ENCODE results near the gene MAMDC4.
"Not testable (repeated sequence)": the region's sequence is repeated elsewhere in the genome, so short reads cannot be mapped to it uniquely, and the experiment has no call there.

MAMDC4 gene

GRCh38 chr9:136865041-136865767 is 13.1 kb downstream of the MAMDC4 start:
- FAIRE-seq (no peak), DNase-seq (ENCODE audit: insufficient read length) (peak; percentile 6)
- TF ChIP-seq POLR2A (IDR thresholded peaks at IDR 0.05; ENCODE audit: low read depth, low read length) (no peak), POLR2AphosphoS5 (IDR thresholded peaks at IDR 0.05; ENCODE audit: low read depth, low read length) (no peak), TAF1 (IDR thresholded peaks at IDR 0.05; ENCODE audit: borderline replicate concordance, low read depth, low read length) (no peak)

- no peak for DNase-seq (ENCODE audit: insufficient read length)
- no peak for FAIRE-seq
- TF ChIP-seq POLR2AphosphoS5 (IDR thresholded peaks at IDR 0.05; ENCODE audit: low read depth, low read length), result no peak
- TF ChIP-seq POLR2A (IDR thresholded peaks at IDR 0.05; ENCODE audit: low read depth, low read length), result no peak
- no peak for TF ChIP-seq TAF1 (IDR thresholded peaks at IDR 0.05; ENCODE audit: borderline replicate concordance, low read depth, low read length)
These were observed 13.6 kb downstream of the MAMDC4 start for GRCh38 chr9:136865768-136866103.

- FAIRE-seq; DNase-seq (ENCODE audit: insufficient read length): not testable (repeated sequence)
These were observed 14.8 kb downstream of the MAMDC4 start for GRCh38 chr9:136866898-136867421.

- FAIRE-seq, result no peak
- DNase-seq (ENCODE audit: insufficient read length), result no peak
- TF ChIP-seq POLR2AphosphoS5 (IDR thresholded peaks at IDR 0.05; ENCODE audit: low read depth, low read length) (no peak), POLR2A (IDR thresholded peaks at IDR 0.05; ENCODE audit: low read depth, low read length) (no peak), TAF1 (IDR thresholded peaks at IDR 0.05; ENCODE audit: borderline replicate concordance, low read depth, low read length) (no peak)
These were observed 15.3 kb downstream of the MAMDC4 start for GRCh38 chr9:136867480-136867879.

- no peak for DNase-seq (ENCODE audit: insufficient read length)
- TF ChIP-seq TAF1 (IDR thresholded peaks at IDR 0.05; ENCODE audit: borderline replicate concordance, low read depth, low read length), result no peak
- no peak for TF ChIP-seq POLR2AphosphoS5 (IDR thresholded peaks at IDR 0.05; ENCODE audit: low read depth, low read length)
- TF ChIP-seq POLR2A (IDR thresholded peaks at IDR 0.05; ENCODE audit: low read depth, low read length), result no peak
- FAIRE-seq, result no peak
These were observed 15.8 kb downstream of the MAMDC4 start for GRCh38 chr9:136867917-136868316.

GRCh38 chr9:136868644-136869043 is 16.5 kb downstream of the MAMDC4 start:
- TF ChIP-seq POLR2A (IDR thresholded peaks at IDR 0.05; ENCODE audit: low read depth, low read length) (no peak), TAF1 (IDR thresholded peaks at IDR 0.05; ENCODE audit: borderline replicate concordance, low read depth, low read length) (no peak), POLR2AphosphoS5 (IDR thresholded peaks at IDR 0.05; ENCODE audit: low read depth, low read length) (no peak)
- FAIRE-seq, result no peak
- DNase-seq (ENCODE audit: insufficient read length), result no peak

- DNase-seq (ENCODE audit: insufficient read length); FAIRE-seq: not testable (repeated sequence)
These were observed 17.5 kb downstream of the MAMDC4 start for GRCh38 chr9:136869611-136870010.

- TF ChIP-seq TAF1 (IDR thresholded peaks at IDR 0.05; ENCODE audit: borderline replicate concordance, low read depth, low read length), result no peak
- no peak for TF ChIP-seq POLR2AphosphoS5 (IDR thresholded peaks at IDR 0.05; ENCODE audit: low read depth, low read length)
- TF ChIP-seq POLR2A (IDR thresholded peaks at IDR 0.05; ENCODE audit: low read depth, low read length), result no peak
- DNase-seq (ENCODE audit: insufficient read length) (no peak), FAIRE-seq (no peak)
These were observed 23.0 kb downstream of the MAMDC4 start for GRCh38 chr9:136875155-136875554.

GRCh38 chr9:136876476-136876875 is 24.3 kb downstream of the MAMDC4 start:
- no peak for FAIRE-seq
- TF ChIP-seq POLR2AphosphoS5 (IDR thresholded peaks at IDR 0.05; ENCODE audit: low read depth, low read length) (no peak), POLR2A (IDR thresholded peaks at IDR 0.05; ENCODE audit: low read depth, low read length) (no peak), TAF1 (IDR thresholded peaks at IDR 0.05; ENCODE audit: borderline replicate concordance, low read depth, low read length) (no peak)
- DNase-seq (ENCODE audit: insufficient read length), result no peak

GRCh38 chr9:136880651-136881050 is 28.5 kb downstream of the MAMDC4 start:
- TF ChIP-seq POLR2A (IDR thresholded peaks at IDR 0.05; ENCODE audit: low read depth, low read length) (no peak), TAF1 (IDR thresholded peaks at IDR 0.05; ENCODE audit: borderline replicate concordance, low read depth, low read length) (no peak), POLR2AphosphoS5 (IDR thresholded peaks at IDR 0.05; ENCODE audit: low read depth, low read length) (no peak)
- DNase-seq (ENCODE audit: insufficient read length), result no peak
- no peak for FAIRE-seq

GRCh38 chr9:136881691-136882108 is 29.6 kb downstream of the MAMDC4 start:
- TF ChIP-seq POLR2A (IDR thresholded peaks at IDR 0.05; ENCODE audit: low read depth, low read length), result peak; percentile 62
- TF ChIP-seq TAF1 (IDR thresholded peaks at IDR 0.05; ENCODE audit: borderline replicate concordance, low read depth, low read length), result 0 out of 2 replicates have a peak, but pooled peaks have one; percentile 29
- TF ChIP-seq POLR2AphosphoS5 (IDR thresholded peaks at IDR 0.05; ENCODE audit: low read depth, low read length), result no peak
- peak; percentile 95 for FAIRE-seq
- peak; percentile 81 for DNase-seq (ENCODE audit: insufficient read length)

GRCh38 chr9:136882109-136882946 is 30.2 kb downstream of the MAMDC4 start:
- TF ChIP-seq POLR2AphosphoS5 (IDR thresholded peaks at IDR 0.05; ENCODE audit: low read depth, low read length) (no peak), TAF1 (IDR thresholded peaks at IDR 0.05; ENCODE audit: borderline replicate concordance, low read depth, low read length) (0 out of 2 replicates have a peak, but pooled peaks have one; percentile 0), POLR2A (IDR thresholded peaks at IDR 0.05; ENCODE audit: low read depth, low read length) (peak; percentile 52; the same call in 1 of the 2 replicates)
- peak; percentile 85 for DNase-seq (ENCODE audit: insufficient read length)
- peak; percentile 95 for FAIRE-seq

- DNase-seq (ENCODE audit: insufficient read length), result not testable (repeated sequence)
These were observed 30.8 kb downstream of the MAMDC4 start for GRCh38 chr9:136882947-136883283.

GRCh38 chr9:136883670-136884069 is 31.5 kb downstream of the MAMDC4 start:
- DNase-seq (ENCODE audit: insufficient read length); FAIRE-seq: not testable (repeated sequence)

More at GRCh38 chr9:136882947-136883283, 30.8 kb downstream of the MAMDC4 start:
- FAIRE-seq, result not testable (repeated sequence)

Measured in GM12892 (cell line).